Measurements from ENCODE around the gene TSKU. TPM values are rescaled to one million over a fixed set of nuclear protein-coding genes. Genes with fewer than 3 reads are reported as not detected.

Gene TSKU
- total RNA-seq, 1 experiment from 2014 or later = 99.4 TPM

DNA sequence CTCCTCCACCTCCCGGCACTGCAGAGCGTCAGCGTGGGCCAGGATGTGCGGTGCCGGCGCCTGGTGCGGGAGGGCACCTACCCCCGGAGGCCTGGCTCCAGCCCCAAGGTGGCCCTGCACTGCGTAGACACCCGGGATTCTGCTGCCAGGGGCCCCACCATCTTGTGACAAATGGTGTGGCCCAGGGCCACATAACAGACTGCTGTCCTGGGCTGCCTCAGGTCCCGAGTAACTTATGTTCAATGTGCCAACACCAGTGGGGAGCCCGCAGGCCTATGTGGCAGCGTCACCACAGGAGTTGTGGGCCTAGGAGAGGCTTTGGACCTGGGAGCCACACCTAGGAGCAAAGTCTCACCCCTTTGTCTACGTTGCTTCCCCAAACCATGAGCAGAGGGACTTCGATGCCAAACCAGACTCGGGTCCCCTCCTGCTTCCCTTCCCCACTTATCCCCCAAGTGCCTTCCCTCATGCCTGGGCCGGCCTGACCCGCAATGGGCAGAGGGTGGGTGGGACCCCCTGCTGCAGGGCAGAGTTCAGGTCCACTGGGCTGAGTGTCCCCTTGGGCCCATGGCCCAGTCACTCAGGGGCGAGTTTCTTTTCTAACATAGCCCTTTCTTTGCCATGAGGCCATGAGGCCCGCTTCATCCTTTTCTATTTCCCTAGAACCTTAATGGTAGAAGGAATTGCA, 13.5 kb downstream of the TSKU start:
- Histone ChIP-seq H3K36me3 (ENCODE audit: low read depth) (peaks cover 63% of the 10 kb centered on the region), H3K27me3 (ENCODE audit: insufficient read depth, low read depth) (no peaks in the 10 kb centered on the region), H4K20me1 (ENCODE audit: insufficient read depth) (peaks cover 71% of the 10 kb centered on the region), H3F3A (ENCODE audit: insufficient read depth, low read depth) (peaks cover 64% of the 10 kb centered on the region), H3K4me1 (replicated peaks; ENCODE audit: insufficient read depth) (peaks cover 42% of the 10 kb centered on the region), H3K27ac (no peak overlapping the region), H3K9me3 (ENCODE audit: insufficient read depth, low read depth) (no peaks in the 10 kb centered on the region), H2AFZ (no peak overlapping the region), H3K4me2 (no peak overlapping the region), H3K9me2 (ENCODE audit: insufficient read depth) (no peaks in the 10 kb centered on the region), H3K4me3 (no peak overlapping the region), H3K79me2 (ENCODE audit: low read depth) (peaks cover 75% of the 10 kb centered on the region)
- no peak for DNase-seq
- CTCF ChIA-PET = no interaction called here
- no TSS peak for BruUV-seq (replicated peaks)
- TF ChIP-seq CTCF (conservative IDR thresholded peaks at IDR 0.05) (no peak), EZH2 (IDR thresholded peaks at IDR 0.05; ENCODE audit: low read depth) (no peak)
- POLR2A ChIA-PET (ENCODE audit: unreplicated experiment) = no interaction called here
- intact Hi-C loops (cut with micrococcal nuclease; ENCODE audit: unreplicated experiment) = no loop called here

- Histone ChIP-seq H3K4me3 (no peak overlapping the region), H3K27me3 (ENCODE audit: insufficient read depth, low read depth) (no peaks in the 10 kb centered on the region), H3K4me1 (replicated peaks; ENCODE audit: insufficient read depth) (peaks cover 42% of the 10 kb centered on the region), H3K9me2 (ENCODE audit: insufficient read depth) (no peaks in the 10 kb centered on the region), H2AFZ (no peak overlapping the region), H3K27ac (no peak overlapping the region), H3K79me2 (ENCODE audit: low read depth) (peaks cover 66% of the 10 kb centered on the region), H3K9me3 (ENCODE audit: insufficient read depth, low read depth) (no peaks in the 10 kb centered on the region), H3K4me2 (no peak overlapping the region), H3F3A (ENCODE audit: insufficient read depth, low read depth) (peaks cover 70% of the 10 kb centered on the region), H4K20me1 (ENCODE audit: insufficient read depth) (peaks cover 64% of the 10 kb centered on the region), H3K36me3 (ENCODE audit: low read depth) (peaks cover 54% of the 10 kb centered on the region)
- intact Hi-C loops (cut with micrococcal nuclease; ENCODE audit: unreplicated experiment) = loop anchor here (2.0 kb wide), 1 partner anchor 29 kb away; no protein-coding TSS in a partner anchor
- ChIA-PET CTCF (interaction anchor here (1.4 kb wide), 1 partner anchor 63 kb away, joined by 4 read pairs; no protein-coding TSS in a partner anchor), POLR2A (ENCODE audit: unreplicated experiment) (no interaction called here)
- no TSS peak for BruUV-seq (replicated peaks)
- DNase-seq = no peak
- TF ChIP-seq CTCF (conservative IDR thresholded peaks at IDR 0.05) (no peak), EZH2 (IDR thresholded peaks at IDR 0.05; ENCODE audit: low read depth) (no peak)
These were observed 14.4 kb downstream of the TSKU start for GRCh38 chr11:76797341-76798201.

GRCh38 chr11:76798202-76798581, 15.0 kb downstream of the TSKU start:
- no peak overlapping the region for H3K4me2 ChIP-seq
- intact Hi-C loops (cut with micrococcal nuclease; ENCODE audit: unreplicated experiment) = loop anchor here (2.0 kb wide), 1 partner anchor 29 kb away; no protein-coding TSS in a partner anchor
- peaks cover 77% of the 10 kb centered on the region for H3F3A ChIP-seq (ENCODE audit: insufficient read depth, low read depth)
- H3K79me2 ChIP-seq (ENCODE audit: low read depth) = peaks cover 60% of the 10 kb centered on the region
- no peak for TF ChIP-seq CTCF (conservative IDR thresholded peaks at IDR 0.05)
- no peak for TF ChIP-seq EZH2 (IDR thresholded peaks at IDR 0.05; ENCODE audit: low read depth)
- no peaks in the 10 kb centered on the region for H3K9me3 ChIP-seq (ENCODE audit: insufficient read depth, low read depth)
- H2AFZ ChIP-seq = no peak overlapping the region
- no peak overlapping the region for H3K27ac ChIP-seq
- no peaks in the 10 kb centered on the region for H3K9me2 ChIP-seq (ENCODE audit: insufficient read depth)
- no peaks in the 10 kb centered on the region for H3K27me3 ChIP-seq (ENCODE audit: insufficient read depth, low read depth)
- BruUV-seq (replicated peaks) = no TSS peak
- no peak overlapping the region for H3K4me3 ChIP-seq
- peaks cover 48% of the 10 kb centered on the region for H3K36me3 ChIP-seq (ENCODE audit: low read depth)
- H4K20me1 ChIP-seq (ENCODE audit: insufficient read depth) = peaks cover 57% of the 10 kb centered on the region
- H3K4me1 ChIP-seq (replicated peaks; ENCODE audit: insufficient read depth) = peaks cover 42% of the 10 kb centered on the region
- ChIA-PET POLR2A (ENCODE audit: unreplicated experiment) (no interaction called here), CTCF (interaction anchor here (0.6 to 1.4 kb wide), 2 partner anchors 64 to 465 kb away, joined by 3 to 4 read pairs; no protein-coding TSS in a partner anchor)
- DNase-seq = no peak
